ENCODE results near the gene RAB3C. TPM values are rescaled to one million over a fixed set of nuclear protein-coding genes. Genes with fewer than 3 reads are reported as not detected.
"Not testable (repeated sequence)": the region's sequence is repeated elsewhere in the genome, so short reads cannot be mapped to it uniquely, and the experiment has no call there.

Gene RAB3C
- total RNA-seq, 2 experiments from 2014 or later = not detected

DNA sequence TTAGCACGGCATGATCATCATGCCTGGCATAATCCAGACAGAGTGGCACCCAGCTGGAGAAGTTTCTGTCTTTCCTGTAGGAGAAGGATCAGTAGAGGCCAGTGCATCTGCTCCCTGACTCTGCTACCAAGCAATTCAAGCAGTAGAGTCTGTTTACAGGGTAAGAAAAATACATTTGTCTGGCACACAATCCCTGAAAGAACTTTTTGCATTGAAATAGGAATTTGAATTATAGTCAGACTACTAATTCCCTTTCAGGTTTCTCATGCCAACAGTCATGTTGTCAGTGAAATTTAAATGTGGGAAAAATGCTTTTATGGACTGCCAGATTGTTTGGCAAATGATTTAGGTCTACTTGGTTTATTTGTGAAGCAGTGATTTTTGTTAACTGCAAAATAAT lies 125.6 kb downstream of the RAB3C start:
- CTCF ChIA-PET = no interaction called here
- Mint-ChIP-seq H3K9me3 (no peaks in the 10 kb centered on the region), H3K27me3 (peaks cover 15% of the 10 kb centered on the region), H3K4me3 (no peak overlapping the region), H3K27ac (no peak overlapping the region), H3K4me1 (ENCODE audit: low read depth) (no peaks in the 10 kb centered on the region), H3K36me3 (ENCODE audit: low read depth) (no peaks in the 10 kb centered on the region)
- H3K36me3 ChIP-seq (ENCODE audit: insufficient read depth, low read length) = no peaks in the 10 kb centered on the region
- no peak overlapping the region for H3K27ac ChIP-seq (ENCODE audit: low read depth in 1 of 2, low read length in 2 of 2)
- POLR2A ChIA-PET = no interaction called here
- no peaks in the 10 kb centered on the region for H3K4me1 ChIP-seq (ENCODE audit: insufficient read depth, low read length)
- ATAC-seq (ENCODE audit: poor library complexity) = no peak
- H3K27me3 ChIP-seq (ENCODE audit: control insufficient read depth in 1 of 2, insufficient read depth in 2 of 2, low read length in 2 of 2) = no peaks in the 10 kb centered on the region
- no peak overlapping the region for H3K4me3 ChIP-seq (ENCODE audit: low read length)
- no peaks in the 10 kb centered on the region for H3K9me3 ChIP-seq (ENCODE audit: control insufficient read depth in 1 of 2, insufficient read depth in 1 of 2, low read length in 2 of 2)
- intact Hi-C loops (cut with DNase I, micrococcal nuclease) = no loop called here
- DNase-seq = no peak
- TF ChIP-seq, protein P1, sequence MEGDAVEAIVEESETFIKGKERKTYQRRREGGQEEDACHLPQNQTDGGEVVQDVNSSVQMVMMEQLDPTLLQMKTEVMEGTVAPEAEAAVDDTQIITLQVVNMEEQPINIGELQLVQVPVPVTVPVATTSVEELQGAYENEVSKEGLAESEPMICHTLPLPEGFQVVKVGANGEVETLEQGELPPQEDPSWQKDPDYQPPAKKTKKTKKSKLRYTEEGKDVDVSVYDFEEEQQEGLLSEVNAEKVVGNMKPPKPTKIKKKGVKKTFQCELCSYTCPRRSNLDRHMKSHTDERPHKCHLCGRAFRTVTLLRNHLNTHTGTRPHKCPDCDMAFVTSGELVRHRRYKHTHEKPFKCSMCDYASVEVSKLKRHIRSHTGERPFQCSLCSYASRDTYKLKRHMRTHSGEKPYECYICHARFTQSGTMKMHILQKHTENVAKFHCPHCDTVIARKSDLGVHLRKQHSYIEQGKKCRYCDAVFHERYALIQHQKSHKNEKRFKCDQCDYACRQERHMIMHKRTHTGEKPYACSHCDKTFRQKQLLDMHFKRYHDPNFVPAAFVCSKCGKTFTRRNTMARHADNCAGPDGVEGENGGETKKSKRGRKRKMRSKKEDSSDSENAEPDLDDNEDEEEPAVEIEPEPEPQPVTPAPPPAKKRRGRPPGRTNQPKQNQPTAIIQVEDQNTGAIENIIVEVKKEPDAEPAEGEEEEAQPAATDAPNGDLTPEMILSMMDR (IDR thresholded peaks at IDR 0.05) = no peak

- CTCF ChIA-PET; H3K27ac Mint-ChIP-seq; H3K27me3 ChIP-seq (ENCODE audit: control insufficient read depth in 1 of 2, insufficient read depth in 2 of 2, low read length in 2 of 2); H3K27me3 Mint-ChIP-seq; H3K4me3 Mint-ChIP-seq; H3K9me3 Mint-ChIP-seq; intact Hi-C loops (cut with DNase I, micrococcal nuclease); H3K36me3 Mint-ChIP-seq (ENCODE audit: low read depth); H3K9me3 ChIP-seq (ENCODE audit: control insufficient read depth in 1 of 2, insufficient read depth in 1 of 2, low read length in 2 of 2); DNase-seq; H3K36me3 ChIP-seq (ENCODE audit: insufficient read depth, low read length); H3K4me1 Mint-ChIP-seq (ENCODE audit: low read depth); POLR2A ChIA-PET; H3K27ac ChIP-seq (ENCODE audit: low read depth in 1 of 2, low read length in 2 of 2); H3K4me1 ChIP-seq (ENCODE audit: insufficient read depth, low read length); ATAC-seq (ENCODE audit: poor library complexity); H3K4me3 ChIP-seq (ENCODE audit: low read length): not testable (repeated sequence)
Observed at GRCh38 chr5:58710425-58710824, 127.5 kb downstream of the RAB3C start.

GRCh38 chr5:58710871-58711270 lies 128.0 kb downstream of the RAB3C start:
- DNase-seq (no peak), ATAC-seq (ENCODE audit: poor library complexity) (no peak)
- no peaks in the 10 kb centered on the region for H3K4me1 ChIP-seq (ENCODE audit: insufficient read depth, low read length)
- Mint-ChIP-seq H3K36me3 (ENCODE audit: low read depth) (no peaks in the 10 kb centered on the region), H3K27ac (no peak overlapping the region), H3K4me3 (no peak overlapping the region), H3K27me3 (peaks cover 9% of the 10 kb centered on the region), H3K4me1 (ENCODE audit: low read depth) (no peaks in the 10 kb centered on the region), H3K9me3 (peaks cover 3% of the 10 kb centered on the region)
- H3K27me3 ChIP-seq (ENCODE audit: control insufficient read depth in 1 of 2, insufficient read depth in 2 of 2, low read length in 2 of 2) = no peaks in the 10 kb centered on the region
- TF ChIP-seq, protein P1 (IDR thresholded peaks at IDR 0.05) = no peak
- H3K36me3 ChIP-seq (ENCODE audit: insufficient read depth, low read length) = no peaks in the 10 kb centered on the region
- no peak overlapping the region for H3K27ac ChIP-seq (ENCODE audit: low read depth in 1 of 2, low read length in 2 of 2)
- no peaks in the 10 kb centered on the region for H3K9me3 ChIP-seq (ENCODE audit: control insufficient read depth in 1 of 2, insufficient read depth in 1 of 2, low read length in 2 of 2)
- intact Hi-C loops (cut with DNase I, micrococcal nuclease) = no loop called here
- CTCF ChIA-PET = no interaction called here
- POLR2A ChIA-PET = no interaction called here
- H3K4me3 ChIP-seq (ENCODE audit: low read length) = no peak overlapping the region

GRCh38 chr5:58711965-58712364 lies 129.1 kb downstream of the RAB3C start:
- Mint-ChIP-seq H3K4me3 (no peak overlapping the region), H3K36me3 (ENCODE audit: low read depth) (no peaks in the 10 kb centered on the region), H3K27me3 (peaks cover 9% of the 10 kb centered on the region), H3K9me3 (peaks cover 3% of the 10 kb centered on the region), H3K4me1 (ENCODE audit: low read depth) (no peaks in the 10 kb centered on the region), H3K27ac (no peak overlapping the region)
- H3K4me1 ChIP-seq (ENCODE audit: insufficient read depth, low read length) = no peaks in the 10 kb centered on the region
- TF ChIP-seq, protein P1 (IDR thresholded peaks at IDR 0.05) = no peak
- intact Hi-C loops (cut with DNase I, micrococcal nuclease) = no loop called here
- H3K9me3 ChIP-seq (ENCODE audit: control insufficient read depth in 1 of 2, insufficient read depth in 1 of 2, low read length in 2 of 2) = no peaks in the 10 kb centered on the region
- no peaks in the 10 kb centered on the region for H3K27me3 ChIP-seq (ENCODE audit: control insufficient read depth in 1 of 2, insufficient read depth in 2 of 2, low read length in 2 of 2)
- ATAC-seq (ENCODE audit: poor library complexity) (no peak), DNase-seq (no peak)
- no peaks in the 10 kb centered on the region for H3K36me3 ChIP-seq (ENCODE audit: insufficient read depth, low read length)
- H3K27ac ChIP-seq (ENCODE audit: low read depth in 1 of 2, low read length in 2 of 2) = no peak overlapping the region
- CTCF ChIA-PET = no interaction called here
- H3K4me3 ChIP-seq (ENCODE audit: low read length) = no peak overlapping the region
- POLR2A ChIA-PET = no interaction called here

All from CD4-positive, alpha-beta T cell (primary cell).